HepG2 (cell line): ENCODE data around the gene SH2D7. TPM values are rescaled to one million over a fixed set of nuclear protein-coding genes. Genes with fewer than 3 reads are reported as not detected.

Experiments
- DMAP1 ChIP-seq: IDR thresholded peaks from 2 replicates; pipeline ENCODE4 v1.6.1; 2016
- HCFC1 ChIP-seq: fragments of 150-350 bp; IDR thresholded peaks from 2 replicates; pipeline ENCODE4 v1.6.1; 2014; ENCODE audit warnings: low read depth, low read length
- MYC ChIP-seq: sonication (generic); formaldehyde crosslinking; IDR thresholded peaks from 2 replicates; pipeline ENCODE4 v1.9.0; 2021; ENCODE audit warnings: missing genetic modification reagents, borderline replicate concordance
- RBFOX2 ChIP-seq: fragments of 200-400 bp; formaldehyde crosslinking; IDR thresholded peaks from 2 replicates; pipeline ENCODE4 v1.6.1; 2017; ENCODE audit warnings: low read depth, mild to moderate bottlenecking, low read length
- ZNF235 ChIP-seq: sonication (generic); formaldehyde crosslinking; IDR thresholded peaks from 2 replicates; pipeline ENCODE4 v1.8.1; 2023; ENCODE audit warnings: mild to moderate bottlenecking, missing genetic modification reagents, borderline replicate concordance
- ZNF331 ChIP-seq: sonication (generic); formaldehyde crosslinking; IDR thresholded peaks from 2 replicates; pipeline ENCODE4 v1.4.0; 2020; ENCODE audit warnings: missing genetic modification reagents
- ZNF674 ChIP-seq: sonication (generic); formaldehyde crosslinking; IDR thresholded peaks from 2 replicates; pipeline ENCODE4 v1.5.0; 2020; ENCODE audit warnings: low read depth, mild to moderate bottlenecking, missing genetic modification reagents
- ZNF709 ChIP-seq: sonication (generic); formaldehyde crosslinking; IDR thresholded peaks from 2 replicates; pipeline ENCODE4 v1.5.0; 2020; ENCODE audit warnings: mild to moderate bottlenecking, missing genetic modification reagents
- polyA plus RNA-seq, 8 experiments: library from polyadenylated mRNA; depleted of rRNA in 3 of 8; stranded (reverse) in 7 of 8; unstranded in 1 of 8; fragments of >200 nt; fragmentation: Illumina TruSeq in 4 of 8; extraction: Trizol in 4 of 8; gene quantifications; 2 replicates each; pipeline versions ENCODE4 v1.2.1 to v1.2.3, GENCODE V29; 2011 to 2016; ENCODE audit warnings: low read depth in 4 of 8, missing spikeins in 1 of 8, mixed read lengths in 1 of 8; ENCODE audit not compliant: insufficient read depth in 1 of 8
- total RNA-seq, 5 experiments: library from RNA; depleted of rRNA; stranded (reverse); fragments of >200 nt; fragmentation: Illumina TruSeq; extraction: Trizol; gene quantifications; 2 replicates each; pipeline ENCODE4 v1.2.3, GENCODE V29; 2016; ENCODE audit warnings: low read depth in 1 of 5
- TF ChIP-seq, protein P1 (sequence below): sonication (generic); formaldehyde crosslinking; IDR thresholded peaks from 2 replicates; pipeline ENCODE4 v1.5.0; 2020; ENCODE audit warnings: mild to moderate bottlenecking, missing genetic modification reagents, borderline replicate concordance
- TF ChIP-seq, protein P2 (sequence below): sonication (generic); formaldehyde crosslinking; IDR thresholded peaks from 2 replicates; pipeline ENCODE4 v1.5.1; 2020; ENCODE audit warnings: mild to moderate bottlenecking, missing genetic modification reagents, moderate library complexity
- TF ChIP-seq, protein P3 (sequence below): sonication (generic); formaldehyde crosslinking; IDR thresholded peaks from 2 replicates; pipeline ENCODE4 v1.5.1; 2020; ENCODE audit warnings: mild to moderate bottlenecking, moderate library complexity, missing genetic modification reagents
- TF ChIP-seq, protein P4 (sequence below): conservative IDR thresholded peaks from 2 replicates; pipeline ENCODE4 v1.6.1; 2018; ENCODE audit warnings: missing genetic modification reagents

The SH2D7 gene
- total and polyA plus RNA-seq, 2 of the 13 experiments (the other 11 are each of a cell fraction or from before 2014, with no cell fraction given) = not detected

DNA sequence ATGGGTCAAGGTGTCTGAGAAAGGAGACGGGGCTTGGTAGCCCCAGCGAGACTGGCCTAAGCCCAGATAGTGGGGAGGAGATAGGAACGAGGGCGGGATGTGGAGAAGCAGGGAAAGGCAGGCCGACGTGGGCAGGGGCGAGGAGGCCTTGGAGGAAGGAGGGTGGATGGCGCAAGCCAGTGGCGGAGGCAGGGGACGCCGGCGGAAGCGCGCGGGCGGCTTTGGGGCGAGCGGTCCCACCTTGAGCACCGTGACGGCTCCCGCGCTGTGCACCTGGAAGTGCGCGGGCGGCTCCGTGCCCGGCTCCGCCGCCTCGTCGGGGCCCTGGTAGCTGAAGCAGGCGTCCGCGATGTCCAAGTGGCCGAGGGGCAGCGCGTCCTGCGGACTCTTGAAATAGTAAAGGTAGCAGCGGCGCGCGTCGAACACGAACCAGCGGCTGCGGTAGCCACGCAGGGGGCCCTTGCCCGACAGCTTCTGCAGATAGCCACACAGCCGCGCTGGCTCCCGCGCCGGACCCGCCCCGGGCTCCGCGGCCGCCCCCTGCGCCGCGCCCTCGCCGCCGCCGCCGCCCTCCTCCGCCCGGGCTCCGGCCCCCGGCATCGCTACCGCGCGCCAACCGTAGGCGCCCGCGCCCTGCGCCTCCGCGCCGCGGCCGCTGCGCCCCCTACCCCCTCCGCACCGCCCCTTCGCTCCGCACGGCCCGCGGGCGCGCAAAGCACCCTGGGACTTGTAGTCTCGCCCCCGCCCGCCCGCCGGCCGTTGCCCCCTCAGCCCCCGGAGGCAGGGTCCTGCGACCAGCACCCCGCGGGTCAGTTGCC, 15.1 kb upstream of the SH2D7 start, which contains the start of gene TBC1D2B (continued):
- TF ChIP-seq, protein P1, sequence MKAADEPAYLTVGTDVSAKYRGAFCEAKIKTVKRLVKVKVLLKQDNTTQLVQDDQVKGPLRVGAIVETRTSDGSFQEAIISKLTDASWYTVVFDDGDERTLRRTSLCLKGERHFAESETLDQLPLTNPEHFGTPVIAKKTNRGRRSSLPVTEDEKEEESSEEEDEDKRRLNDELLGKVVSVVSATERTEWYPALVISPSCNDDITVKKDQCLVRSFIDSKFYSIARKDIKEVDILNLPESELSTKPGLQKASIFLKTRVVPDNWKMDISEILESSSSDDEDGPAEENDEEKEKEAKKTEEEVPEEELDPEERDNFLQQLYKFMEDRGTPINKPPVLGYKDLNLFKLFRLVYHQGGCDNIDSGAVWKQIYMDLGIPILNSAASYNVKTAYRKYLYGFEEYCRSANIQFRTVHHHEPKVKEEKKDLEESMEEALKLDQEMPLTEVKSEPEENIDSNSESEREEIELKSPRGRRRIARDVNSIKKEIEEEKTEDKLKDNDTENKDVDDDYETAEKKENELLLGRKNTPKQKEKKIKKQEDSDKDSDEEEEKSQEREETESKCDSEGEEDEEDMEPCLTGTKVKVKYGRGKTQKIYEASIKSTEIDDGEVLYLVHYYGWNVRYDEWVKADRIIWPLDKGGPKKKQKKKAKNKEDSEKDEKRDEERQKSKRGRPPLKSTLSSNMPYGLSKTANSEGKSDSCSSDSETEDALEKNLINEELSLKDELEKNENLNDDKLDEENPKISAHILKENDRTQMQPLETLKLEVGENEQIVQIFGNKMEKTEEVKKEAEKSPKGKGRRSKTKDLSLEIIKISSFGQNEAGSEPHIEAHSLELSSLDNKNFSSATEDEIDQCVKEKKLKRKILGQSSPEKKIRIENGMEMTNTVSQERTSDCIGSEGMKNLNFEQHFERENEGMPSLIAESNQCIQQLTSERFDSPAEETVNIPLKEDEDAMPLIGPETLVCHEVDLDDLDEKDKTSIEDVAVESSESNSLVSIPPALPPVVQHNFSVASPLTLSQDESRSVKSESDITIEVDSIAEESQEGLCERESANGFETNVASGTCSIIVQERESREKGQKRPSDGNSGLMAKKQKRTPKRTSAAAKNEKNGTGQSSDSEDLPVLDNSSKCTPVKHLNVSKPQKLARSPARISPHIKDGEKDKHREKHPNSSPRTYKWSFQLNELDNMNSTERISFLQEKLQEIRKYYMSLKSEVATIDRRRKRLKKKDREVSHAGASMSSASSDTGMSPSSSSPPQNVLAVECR (CRISPR knock-in tag) = peak; percentile 65
- peak; percentile 25; the same call in 1 of the 2 replicates for TF ChIP-seq MYC (CRISPR knock-in tag)
- no peak for TF ChIP-seq ZNF674 (CRISPR knock-in tag)
- TF ChIP-seq ZNF235 (CRISPR knock-in tag) = no peak
- TF ChIP-seq, protein P2, sequence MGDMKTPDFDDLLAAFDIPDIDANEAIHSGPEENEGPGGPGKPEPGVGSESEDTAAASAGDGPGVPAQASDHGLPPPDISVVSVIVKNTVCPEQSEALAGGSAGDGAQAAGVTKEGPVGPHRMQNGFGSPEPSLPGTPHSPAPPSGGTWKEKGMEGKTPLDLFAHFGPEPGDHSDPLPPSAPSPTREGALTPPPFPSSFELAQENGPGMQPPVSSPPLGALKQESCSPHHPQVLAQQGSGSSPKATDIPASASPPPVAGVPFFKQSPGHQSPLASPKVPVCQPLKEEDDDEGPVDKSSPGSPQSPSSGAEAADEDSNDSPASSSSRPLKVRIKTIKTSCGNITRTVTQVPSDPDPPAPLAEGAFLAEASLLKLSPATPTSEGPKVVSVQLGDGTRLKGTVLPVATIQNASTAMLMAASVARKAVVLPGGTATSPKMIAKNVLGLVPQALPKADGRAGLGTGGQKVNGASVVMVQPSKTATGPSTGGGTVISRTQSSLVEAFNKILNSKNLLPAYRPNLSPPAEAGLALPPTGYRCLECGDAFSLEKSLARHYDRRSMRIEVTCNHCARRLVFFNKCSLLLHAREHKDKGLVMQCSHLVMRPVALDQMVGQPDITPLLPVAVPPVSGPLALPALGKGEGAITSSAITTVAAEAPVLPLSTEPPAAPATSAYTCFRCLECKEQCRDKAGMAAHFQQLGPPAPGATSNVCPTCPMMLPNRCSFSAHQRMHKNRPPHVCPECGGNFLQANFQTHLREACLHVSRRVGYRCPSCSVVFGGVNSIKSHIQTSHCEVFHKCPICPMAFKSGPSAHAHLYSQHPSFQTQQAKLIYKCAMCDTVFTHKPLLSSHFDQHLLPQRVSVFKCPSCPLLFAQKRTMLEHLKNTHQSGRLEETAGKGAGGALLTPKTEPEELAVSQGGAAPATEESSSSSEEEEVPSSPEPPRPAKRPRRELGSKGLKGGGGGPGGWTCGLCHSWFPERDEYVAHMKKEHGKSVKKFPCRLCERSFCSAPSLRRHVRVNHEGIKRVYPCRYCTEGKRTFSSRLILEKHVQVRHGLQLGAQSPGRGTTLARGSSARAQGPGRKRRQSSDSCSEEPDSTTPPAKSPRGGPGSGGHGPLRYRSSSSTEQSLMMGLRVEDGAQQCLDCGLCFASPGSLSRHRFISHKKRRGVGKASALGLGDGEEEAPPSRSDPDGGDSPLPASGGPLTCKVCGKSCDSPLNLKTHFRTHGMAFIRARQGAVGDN (CRISPR knock-in tag) = peak; percentile 80
- TF ChIP-seq ZNF709 (CRISPR knock-in tag) = no peak
- TF ChIP-seq ZNF331 (CRISPR knock-in tag) = 0 out of 2 replicates have a peak, but pooled peaks have one; percentile 13
- peak; percentile 71 for TF ChIP-seq HCFC1
- 0 out of 2 replicates have a peak, but pooled peaks have one; percentile 52 for TF ChIP-seq RBFOX2
- TF ChIP-seq, protein P3, sequence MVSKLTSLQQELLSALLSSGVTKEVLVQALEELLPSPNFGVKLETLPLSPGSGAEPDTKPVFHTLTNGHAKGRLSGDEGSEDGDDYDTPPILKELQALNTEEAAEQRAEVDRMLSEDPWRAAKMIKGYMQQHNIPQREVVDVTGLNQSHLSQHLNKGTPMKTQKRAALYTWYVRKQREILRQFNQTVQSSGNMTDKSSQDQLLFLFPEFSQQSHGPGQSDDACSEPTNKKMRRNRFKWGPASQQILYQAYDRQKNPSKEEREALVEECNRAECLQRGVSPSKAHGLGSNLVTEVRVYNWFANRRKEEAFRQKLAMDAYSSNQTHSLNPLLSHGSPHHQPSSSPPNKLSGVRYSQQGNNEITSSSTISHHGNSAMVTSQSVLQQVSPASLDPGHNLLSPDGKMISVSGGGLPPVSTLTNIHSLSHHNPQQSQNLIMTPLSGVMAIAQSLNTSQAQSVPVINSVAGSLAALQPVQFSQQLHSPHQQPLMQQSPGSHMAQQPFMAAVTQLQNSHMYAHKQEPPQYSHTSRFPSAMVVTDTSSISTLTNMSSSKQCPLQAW = 0 out of 2 replicates have a peak, but pooled peaks have one; percentile 23
- peak; percentile 33; the same call in 1 of the 2 replicates for TF ChIP-seq DMAP1 (CRISPR knock-in tag)
- TF ChIP-seq, protein P4, sequence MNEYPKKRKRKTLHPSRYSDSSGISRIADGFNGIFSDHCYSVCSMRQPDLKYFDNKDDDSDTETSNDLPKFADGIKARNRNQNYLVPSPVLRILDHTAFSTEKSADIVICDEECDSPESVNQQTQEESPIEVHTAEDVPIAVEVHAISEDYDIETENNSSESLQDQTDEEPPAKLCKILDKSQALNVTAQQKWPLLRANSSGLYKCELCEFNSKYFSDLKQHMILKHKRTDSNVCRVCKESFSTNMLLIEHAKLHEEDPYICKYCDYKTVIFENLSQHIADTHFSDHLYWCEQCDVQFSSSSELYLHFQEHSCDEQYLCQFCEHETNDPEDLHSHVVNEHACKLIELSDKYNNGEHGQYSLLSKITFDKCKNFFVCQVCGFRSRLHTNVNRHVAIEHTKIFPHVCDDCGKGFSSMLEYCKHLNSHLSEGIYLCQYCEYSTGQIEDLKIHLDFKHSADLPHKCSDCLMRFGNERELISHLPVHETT (CRISPR knock-in tag) = no peak
